ENCODE data around the gene LDB2.

LDB2 gene

GRCh38 chr4:16462656-16463055 lies 435.8 kb downstream of the LDB2 start:
- no peak for DNase-seq

GRCh38 chr4:16461362-16461761 lies 437.1 kb downstream of the LDB2 start:
- DNase-seq: no peak

GRCh38 chr4:16457944-16458343 lies 440.5 kb downstream of the LDB2 start:
- DNase-seq: no peak
